HG02571 (cell line): ENCODE measurements around the gene ADGRD2.

Source experiments
- ATAC-seq: cut with Tn5 transposase; IDR thresholded peaks from one replicate; pipeline ENCODE4 v1.9.1; 2021; ENCODE audit warnings: mild to moderate bottlenecking, moderate library complexity; ENCODE audit not compliant: unreplicated experiment

The ADGRD2 gene

DNA sequence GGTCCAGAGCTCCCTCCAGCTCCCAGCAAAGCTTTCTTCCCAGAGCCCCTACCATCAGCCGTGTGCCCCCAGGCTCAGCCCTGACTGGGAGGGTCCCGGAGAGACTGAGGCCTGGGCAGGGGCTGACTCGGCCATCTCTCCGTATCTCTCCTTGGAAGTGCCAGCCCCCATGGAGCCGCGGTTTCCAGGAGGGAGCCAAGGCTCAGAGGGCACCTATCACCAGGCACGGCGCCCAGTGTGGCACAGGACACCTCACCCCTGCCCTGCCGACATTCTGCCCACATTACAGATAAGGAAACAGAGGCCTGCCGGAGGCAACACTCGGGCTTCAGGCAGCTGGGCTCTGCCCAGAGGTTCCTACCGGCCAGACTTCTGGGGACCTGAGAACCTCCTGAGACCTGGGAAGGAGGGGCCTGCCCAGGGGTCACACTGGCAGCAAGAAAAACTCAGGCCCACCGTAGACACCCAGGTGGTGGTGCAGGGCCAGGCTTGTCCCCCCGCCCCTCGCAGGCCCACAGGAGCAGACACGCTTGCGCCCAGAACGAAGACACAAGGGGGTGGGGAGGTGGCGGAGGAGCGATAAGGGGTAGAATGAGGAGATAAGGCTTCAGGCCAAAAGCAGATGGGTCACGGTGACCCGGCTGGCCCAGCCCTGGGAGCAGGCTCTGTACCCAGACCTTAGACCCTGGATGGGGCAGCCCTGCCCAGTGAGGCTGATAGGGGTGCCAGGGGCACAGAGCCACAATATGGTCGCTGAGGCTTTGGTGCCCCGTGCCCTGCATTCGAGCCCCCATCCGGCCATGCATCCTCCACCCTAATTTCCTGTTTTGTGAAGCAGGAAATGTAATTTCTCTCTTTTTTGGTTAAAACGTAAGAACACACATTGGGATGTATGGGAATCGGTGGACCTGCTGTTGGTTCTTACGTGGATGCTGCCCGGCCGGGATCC is 45.1 kb downstream of the ADGRD2 start:
- ATAC-seq: no peak

DNA sequence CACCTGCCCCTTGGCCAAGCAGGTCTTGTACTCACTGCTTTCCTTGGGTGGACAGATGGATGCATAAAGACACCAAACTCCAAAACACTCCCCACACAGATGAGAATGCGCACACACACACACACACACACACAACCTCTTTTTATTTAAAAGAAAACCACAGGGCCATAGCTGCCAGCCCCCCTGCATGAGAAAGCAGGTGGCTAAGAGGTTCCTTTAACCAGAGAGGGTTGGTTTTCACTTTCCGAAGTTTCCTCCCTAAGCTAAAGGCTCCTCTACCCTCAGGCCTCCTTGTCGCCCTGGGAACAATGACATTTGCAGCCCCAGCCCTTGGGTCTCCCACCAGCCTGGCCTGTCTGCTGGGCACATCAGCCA is 45.8 kb downstream of the ADGRD2 start:
- no peak for ATAC-seq

DNA sequence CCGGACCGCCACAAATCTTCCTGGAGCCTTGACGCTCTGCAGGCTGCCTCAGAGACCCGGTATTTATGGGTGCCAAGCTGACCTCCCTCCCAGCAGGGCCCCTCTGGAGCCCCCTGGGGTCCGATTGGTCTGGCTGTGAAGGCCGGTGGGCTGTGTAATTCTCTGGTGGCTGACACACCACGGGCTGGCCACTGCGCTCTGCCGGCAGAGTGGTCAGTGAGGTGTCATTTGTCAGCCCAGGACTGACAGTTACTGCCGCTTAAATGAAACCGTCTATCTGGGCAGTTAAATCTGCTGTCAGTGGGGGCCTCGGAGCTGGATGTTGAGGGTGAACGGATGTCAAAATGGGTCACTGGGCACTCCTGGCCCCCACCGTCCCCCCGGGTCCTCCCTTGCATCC is 46.2 kb downstream of the ADGRD2 start:
- no peak for ATAC-seq

DNA sequence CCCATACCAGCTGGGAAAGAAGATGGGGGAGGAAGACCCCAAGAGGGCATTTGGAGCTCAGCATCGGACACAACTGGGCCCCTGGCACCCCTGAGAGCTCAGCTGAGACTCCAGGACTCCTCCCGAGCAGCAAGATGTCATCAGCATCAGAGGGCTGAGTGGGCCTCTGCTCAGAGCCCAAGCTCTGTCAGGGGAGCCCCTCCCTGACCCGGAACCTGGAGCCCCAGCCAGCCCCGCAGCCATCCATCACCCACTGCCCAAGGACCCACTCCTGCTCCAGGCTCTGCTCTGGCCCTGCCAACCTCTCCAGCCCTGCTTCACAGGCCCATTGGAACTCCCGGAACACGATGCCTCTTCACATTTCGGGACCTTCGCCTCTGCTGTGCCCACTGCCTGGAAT is 47.2 kb downstream of the ADGRD2 start:
- ATAC-seq: no peak

DNA sequence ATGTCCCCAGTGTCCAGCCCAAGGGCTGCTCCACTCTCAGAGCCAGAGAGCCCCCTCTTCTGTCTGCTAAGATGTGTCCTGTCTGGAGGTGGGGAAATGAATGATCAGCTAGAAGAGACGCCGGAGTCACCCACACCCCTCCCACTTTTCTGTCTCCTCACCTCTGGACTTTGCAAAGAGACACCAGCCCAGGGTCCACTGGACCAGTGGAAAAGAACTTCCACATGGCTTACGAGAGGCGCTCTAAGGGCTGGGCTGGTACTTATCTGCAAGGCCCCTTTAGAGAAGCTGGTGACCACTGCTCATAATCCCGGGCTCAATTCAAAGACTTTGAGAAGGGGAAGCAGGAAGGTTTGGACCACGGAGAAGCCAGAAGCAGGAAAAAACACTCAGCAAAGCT is 47.8 kb downstream of the ADGRD2 start:
- no peak for ATAC-seq

DNA sequence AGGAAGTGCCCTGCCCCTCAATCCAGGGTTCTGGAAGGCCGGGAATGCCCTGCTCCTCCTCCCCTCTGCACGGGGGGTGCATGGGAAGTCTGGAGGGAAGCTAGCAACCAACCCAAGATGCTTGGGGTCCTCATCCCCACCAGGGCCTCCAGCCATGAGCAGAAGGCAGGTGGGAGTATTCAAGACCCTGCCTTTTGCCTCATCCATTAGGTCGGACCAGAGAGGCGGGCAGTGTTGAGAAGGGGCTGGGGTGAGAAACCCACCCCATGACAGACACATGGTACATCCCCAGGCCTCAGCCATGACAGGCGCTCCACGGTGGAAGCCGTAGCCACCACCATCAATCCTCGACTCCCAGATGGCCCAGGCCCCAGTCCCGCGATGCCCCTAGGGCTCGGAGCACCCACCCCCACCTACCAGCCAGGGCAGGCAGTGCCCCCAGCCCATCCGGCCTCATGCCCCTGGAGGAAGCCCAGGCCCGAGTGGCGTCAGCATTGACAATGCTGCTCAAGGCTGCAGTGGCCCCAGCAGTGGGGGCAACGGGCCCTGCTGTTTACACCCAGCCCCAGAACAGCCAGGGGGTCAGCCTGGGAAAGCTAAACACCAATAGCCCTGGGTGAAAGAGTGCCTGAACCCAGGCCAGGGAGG is 48.4 kb downstream of the ADGRD2 start:
- ATAC-seq: no peak

DNA sequence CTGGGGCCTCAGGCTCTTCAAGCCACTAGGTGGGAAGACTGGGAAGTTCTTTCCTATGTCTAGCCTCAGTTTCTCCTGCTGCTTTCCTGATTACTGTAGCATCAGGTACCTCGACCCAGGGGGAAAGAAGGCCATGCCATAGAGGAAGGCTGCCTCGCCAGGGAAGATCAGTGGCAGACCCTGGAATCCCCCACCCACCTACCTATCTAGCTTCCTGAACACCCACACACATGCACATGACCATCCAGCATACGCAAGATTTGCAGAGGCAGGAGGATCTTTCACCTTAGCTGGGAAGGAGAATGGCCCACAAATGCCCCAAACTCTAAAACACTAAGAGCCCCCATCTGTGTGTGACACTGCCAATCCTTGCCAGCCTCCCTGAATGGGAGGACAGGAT is 49.0 kb downstream of the ADGRD2 start:
- no peak for ATAC-seq

DNA sequence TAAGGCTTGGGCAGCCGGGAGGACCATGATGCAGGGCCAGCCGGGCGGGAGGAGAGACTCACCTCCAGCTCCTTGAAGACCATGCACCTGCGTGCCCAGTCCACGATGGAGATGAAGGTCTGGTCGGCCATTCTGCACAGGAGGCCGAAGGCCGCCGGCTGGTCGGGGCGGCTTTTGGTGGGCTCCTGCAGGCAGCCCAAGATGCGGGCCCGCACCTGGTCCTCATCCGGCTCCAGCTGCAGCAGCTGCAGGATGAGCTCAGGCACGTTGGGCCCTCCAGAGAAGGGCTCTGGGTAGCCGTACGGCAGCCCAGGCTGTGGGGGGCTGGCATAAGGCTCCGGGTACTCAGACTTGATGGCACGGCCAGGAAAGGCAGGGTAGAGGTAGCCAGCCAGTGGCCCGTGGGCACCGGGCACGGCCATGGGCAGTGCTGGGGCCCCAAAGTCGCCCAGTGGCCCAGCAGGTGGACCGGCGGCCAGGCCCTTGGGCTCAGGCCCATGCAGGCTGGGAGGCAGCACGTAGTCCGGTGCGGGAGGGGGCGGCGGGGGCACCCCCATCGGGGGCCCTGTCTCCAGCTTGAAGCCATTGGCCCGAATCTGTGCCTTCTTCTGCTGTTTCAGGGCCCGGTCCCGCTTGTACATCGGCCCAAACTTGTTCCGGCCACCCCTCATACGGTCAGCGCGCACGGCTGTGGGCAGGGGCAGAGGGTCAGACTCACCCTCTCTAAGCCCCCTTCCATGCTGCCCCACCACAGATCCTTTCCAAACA is 50.0 kb downstream of the ADGRD2 start:
- ATAC-seq: no peak

DNA sequence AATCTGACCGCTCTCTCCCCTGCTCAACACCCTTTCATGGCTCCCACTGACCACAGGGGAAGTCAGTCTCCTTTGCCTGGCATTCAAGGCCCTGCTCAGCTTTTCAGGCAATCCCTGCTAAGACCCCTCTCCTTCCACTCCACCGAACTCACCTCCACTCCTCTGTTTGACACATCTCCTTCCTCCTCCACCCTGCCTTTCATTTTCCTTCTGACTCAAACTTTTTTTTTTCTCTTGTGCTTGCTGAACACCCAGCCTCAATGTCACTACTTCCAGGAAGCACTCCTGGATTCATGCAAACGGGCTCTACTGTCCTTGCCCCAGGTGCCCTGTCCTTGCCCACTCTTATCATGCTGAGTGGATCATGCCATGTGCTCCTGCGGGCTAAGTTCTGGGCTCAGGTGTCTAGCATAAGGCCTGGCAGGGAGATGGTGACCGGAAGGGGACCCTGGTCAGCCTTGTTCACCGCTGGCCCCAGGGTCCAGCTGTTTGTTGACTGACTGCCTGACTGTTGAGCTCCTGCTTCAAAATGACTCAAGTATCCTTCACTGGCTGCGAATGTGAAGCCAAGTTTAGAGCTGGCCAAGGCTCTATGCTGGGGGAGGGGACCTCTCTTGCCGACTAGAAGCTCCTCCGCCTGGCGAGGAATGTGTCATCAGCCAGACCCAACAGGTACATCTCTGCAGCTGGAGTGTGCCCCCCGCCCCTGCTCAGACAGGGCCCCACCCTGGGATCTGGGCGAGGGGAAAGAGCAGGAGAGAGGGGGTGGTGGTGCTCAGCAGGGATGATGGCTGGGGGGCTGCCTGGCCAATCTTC is 50.8 kb downstream of the ADGRD2 start:
- no peak for ATAC-seq

DNA sequence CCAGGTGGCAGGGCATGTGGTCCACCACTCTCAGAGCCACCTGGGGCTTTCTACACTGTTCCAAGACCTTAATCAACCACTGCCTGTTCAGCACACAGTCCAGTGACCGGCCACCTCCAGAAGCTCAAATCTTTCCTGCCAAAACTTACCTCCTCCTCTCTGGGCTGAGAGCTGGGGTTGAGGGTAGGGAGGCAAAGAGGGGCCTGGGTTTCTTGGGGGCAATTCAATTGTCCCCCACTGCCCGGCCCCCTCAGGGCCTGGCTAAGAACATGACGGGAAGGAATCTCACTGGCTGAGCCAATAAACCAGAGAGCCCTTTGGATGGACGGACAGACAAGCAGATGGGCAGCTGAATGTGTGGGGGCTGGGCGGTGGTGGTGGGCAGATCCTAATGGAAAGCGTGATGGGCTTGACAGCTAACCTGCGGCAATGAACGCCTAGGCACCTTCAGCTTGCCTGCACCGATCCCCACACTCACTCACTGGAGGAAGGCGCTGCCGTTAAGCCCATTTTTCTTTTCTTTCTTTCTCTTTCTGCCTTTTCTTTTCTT is 51.6 kb downstream of the ADGRD2 start:
- ATAC-seq: no peak

DNA sequence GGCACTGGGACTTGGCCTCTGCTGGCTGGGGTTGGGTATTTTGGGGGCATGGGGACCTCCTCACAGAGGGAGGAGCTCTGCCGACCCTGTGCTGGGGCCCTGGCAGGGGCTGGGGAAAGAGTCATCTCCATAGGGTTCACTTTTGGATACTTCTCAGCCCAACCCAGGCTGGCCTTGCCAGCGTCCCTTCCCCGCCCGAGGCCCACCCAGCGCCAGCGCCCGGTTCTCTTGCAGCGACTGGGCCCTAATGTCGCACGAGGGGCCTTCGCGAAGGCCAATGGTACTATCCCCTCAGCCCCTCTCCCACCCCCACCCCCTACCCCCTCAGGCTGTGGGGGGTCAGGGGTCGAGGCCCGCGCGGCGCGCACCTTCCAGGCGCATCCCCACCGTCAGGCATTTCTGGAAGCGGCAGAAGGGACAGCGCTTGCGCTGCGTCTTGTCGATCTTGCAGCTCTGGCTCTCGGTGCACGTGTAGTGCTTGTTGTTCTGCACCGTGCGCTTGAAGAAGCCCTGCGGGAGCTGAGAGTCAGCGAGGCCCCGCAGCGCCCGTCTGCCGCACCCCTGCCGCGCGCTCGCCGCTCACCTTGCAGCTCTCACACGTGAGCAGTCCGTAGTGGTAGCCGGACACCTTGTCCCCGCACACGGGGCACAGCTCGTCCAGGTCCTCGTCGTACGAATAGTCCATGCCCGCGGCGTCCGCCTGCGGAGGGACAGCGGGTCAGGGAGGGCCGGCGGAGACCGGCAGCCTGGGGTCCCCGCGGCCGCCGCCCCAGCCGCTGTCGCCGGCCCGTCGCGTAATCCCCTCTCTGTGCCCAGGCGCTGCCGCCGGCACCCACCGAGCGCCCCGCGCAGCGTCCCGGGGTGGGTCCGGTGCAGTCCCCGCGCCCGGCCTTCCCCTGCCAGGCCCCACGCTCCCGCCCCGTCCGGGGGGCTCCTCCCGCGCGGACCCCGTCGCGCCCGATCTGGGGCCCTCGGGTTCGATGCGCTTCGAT is 52.8 kb downstream of the ADGRD2 start:
- no peak for ATAC-seq

DNA sequence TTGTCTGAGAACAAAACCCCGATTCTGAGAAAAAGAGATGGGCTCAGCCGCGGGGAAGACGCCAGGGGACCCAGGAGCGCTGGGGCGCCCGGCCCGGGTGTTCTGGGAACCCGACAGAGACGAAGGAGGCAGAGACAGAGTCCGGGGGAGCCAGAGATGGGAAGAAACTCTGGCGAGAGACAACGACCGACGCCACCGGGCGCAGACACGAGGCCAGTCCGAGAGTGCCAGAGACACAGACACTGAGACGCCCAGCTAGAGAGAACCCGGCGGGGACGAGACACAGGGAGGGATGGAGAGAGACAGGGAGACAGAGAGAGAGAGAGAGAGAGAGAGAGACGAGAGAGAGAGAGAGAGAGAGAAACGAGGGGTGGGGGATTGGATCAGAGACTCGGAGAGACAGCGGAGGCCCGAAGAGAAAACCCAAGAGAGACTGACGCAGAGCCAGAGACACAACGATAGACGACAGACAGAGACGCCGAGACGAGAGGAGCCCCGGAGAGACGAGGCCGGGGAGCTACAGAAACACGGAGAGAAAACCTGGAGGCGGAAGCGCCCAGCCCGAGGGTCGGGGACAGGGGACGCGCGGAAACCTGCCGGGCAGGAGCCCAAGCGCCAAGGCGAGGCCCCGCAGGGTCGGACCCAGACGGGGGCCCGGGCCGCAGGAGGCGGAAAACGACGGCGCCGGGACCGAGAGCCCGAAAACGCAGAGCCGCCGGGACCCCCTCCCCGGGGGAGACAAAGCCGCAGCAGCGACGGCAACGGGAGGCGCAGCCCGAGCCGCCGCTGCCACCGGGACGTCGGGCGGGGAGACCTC is 53.7 kb downstream of the ADGRD2 start:
- ATAC-seq: no peak

DNA sequence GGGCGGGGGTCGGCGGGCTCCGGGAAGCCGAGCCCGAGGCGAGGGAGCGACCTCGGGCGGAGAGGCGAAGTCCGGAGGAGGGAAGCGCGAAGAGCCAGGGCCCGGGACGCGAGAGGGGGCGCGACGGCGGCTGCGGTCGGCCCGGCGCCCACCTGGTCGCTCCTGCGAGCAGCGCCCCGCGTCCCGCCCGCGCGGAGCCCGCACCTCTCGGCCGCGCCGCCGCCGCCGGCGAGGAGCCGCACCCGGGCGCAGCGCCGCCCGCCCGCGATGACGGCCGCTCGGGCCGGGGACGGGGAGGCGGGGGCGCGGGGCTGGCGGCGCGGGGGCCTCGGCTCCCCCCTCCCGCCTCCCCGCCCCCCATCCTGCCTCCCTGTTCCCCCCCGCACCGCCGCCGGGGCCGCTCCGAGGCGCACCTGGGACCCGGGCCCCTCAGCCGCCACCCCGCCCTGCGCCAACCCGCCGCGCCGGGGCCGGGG is 54.3 kb downstream of the ADGRD2 start:
- ATAC-seq: no peak

DNA sequence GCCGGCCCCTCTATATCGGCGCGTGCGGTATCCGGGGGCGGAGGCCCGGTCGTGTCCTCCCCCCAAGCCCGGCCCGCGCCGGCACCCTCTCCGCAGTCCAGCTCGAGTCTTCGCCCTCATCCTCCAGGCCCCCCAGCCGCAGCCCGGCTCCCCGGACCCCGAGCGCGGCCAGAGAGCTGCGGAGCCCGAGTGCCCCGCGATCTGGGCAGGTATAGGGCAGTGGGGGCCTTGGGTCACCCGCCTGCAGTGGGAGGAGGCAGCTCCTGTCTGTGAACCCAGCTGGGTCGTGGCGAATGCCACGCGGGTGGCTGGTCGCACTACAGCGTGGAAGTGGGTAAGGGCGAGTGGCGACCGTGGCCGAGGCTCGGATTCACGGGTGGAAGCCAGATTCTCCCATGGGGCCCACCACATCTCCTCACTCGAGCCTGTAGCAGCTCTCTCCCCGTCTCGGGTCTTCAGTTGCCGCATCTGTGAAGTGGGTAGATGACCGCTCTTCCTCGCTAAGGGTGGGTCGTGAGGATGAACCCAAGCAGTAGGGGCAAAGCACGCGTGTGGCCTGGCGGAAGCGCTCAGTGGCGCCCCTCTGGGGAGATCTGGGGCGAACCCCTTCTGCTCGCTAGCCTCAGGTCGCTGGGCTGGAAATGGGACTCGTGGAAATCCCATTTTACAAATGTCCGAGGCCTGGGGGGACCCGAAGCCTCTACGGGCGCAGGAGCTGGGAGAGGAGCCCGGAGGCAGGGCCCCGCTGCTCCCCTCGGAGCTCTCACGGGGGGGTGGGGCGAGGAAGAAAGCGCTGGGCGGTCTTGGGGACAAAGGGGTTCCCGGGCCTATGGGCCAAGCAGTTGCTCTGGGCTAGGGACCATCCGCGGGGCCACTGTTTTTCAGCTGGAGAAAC is 55.0 kb downstream of the ADGRD2 start:
- ATAC-seq: no peak

DNA sequence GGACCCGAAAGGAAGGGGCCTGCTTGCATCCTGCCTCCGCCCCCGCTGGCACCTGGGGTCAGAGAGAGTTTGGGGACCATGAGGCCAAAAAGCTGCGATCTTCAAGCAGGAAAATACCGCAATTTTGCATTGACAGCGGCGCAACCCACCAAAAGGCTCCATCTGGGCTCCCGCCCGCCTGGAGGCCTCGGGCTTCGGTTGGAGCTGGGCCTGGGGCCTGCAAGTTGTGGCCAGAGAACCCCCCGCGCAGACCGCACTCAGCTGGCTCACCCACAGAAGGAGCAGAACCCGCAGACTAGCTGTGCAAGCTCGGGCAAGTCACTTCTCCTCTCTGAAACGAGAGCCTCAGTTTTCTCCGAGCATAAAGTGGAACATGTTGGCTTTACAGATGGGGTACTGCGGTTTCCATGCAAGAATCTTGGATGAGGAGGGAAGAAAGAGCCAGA is 55.7 kb downstream of the ADGRD2 start:
- no peak for ATAC-seq

DNA sequence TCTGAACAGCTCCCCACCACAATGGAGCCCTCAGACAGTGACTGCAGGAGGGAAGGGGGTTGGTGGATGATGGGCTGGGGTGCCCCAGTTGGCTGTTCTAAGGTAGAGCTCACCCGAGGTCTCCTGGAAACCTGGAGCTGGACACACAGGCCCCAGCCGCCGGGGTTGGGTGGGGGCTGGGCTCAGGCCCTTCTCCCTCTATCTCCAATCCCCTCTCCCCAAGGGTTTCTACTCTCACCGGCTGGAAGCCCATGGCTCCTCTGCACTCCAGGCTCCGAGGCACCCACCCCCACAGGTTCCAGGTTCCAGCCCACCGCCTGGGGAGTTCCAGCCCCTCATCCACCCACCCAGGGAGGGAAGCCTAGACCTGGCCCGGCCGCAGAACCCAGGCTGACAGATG is 56.2 kb downstream of the ADGRD2 start:
- ATAC-seq: no peak
